HG03139 (cell line): Measurements from ENCODE around the gene PCSK7.

Source experiments
- ATAC-seq: cut with Tn5 transposase; IDR thresholded peaks from one replicate; pipeline ENCODE4 v1.9.1; 2021; ENCODE audit not compliant: unreplicated experiment

The PCSK7 gene

DNA sequence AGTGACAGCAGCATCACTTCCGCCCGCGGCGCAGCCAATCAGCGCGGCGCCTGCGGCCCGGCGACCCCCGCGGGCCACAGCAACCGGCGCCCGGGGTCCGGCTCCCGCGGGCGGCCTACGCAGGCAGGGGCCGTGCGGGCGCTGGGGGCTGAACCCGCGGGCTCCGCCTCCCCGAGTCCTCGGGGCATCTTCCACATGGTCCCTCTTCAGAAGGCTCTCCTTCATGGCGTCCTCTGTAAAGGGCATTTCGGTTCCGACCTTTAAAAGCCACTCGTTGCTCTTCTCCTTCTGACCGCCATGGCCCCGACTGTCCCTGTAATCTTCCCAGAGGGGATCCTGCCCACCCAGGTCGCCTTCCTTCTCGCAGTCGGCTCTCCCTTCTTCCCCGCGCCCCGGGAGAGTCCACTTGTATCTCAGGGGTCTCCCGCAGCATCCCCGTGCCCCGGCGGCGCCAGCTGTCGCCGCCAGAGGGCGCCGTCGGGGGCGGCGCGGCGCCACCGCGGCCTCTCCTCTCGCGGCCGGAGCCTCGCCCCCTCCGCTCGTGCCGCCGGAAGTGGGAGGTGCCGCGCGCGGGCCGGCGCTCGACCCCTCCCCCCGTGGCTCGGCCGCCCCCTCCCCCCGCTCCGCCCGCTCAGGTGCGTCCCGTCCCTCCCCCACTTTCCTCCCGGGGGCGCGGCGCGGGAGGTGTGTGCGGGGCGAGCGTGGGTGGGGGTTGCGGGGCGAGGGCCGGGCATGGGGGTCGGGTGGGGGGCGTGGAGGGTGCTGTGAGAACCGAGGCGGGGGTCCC is 412 bp upstream of the PCSK7 start, which contains the start of gene RNF214:
RNF214 (plus strand) TSS at position 580 of the 787 bp plus-strand sequence. CDS start 1,602 bp downstream, outside the sequence.
- ATAC-seq: peak; percentile 65

DNA sequence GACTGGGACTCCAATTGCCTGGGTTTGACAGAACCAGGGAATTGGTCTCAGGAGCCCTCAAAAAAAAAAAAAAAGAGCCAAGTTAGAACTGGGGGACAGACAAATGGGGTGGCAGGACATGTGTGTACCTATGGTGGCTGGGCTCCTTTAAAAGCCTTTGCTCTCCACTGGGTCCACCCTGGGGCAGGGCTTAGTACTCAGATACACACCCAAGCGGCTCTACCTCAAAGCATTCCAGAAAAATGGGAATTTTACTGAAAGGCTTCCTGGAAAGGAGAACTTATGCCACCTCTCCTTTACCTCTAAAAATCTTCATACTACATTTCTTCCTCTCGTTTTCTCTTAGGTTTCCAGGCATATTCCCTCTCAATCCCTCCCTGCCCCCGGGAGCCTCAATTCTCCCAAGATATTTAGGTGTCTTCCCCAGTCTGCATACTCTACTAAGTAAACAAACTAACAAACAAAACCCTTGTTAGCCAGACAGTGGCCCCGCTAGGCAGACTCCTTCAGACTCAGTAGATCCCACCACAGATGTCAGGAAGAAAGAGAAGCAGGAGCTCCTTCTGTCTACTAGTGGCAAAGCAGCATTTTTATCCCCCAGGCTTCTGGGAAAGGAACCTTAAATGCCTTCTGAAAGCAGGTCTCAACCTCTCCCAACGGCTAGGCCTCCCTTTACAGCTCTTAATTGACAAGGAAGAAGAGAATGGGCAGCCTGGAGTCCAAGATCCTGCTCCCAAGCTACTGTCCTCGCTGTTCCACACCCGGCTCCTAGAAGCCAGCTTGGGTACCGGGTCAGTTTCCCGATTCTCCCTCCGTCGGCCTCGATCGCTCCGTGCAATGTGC is 653 bp downstream of the PCSK7 start:
- ATAC-seq: no peak

GRCh38 chr11:117230286-117230961 is 1.4 kb downstream of the PCSK7 start:
- no peak for ATAC-seq

- no peak for ATAC-seq
These were observed 2.0 kb downstream of the PCSK7 start for GRCh38 chr11:117229931-117230285.

DNA sequence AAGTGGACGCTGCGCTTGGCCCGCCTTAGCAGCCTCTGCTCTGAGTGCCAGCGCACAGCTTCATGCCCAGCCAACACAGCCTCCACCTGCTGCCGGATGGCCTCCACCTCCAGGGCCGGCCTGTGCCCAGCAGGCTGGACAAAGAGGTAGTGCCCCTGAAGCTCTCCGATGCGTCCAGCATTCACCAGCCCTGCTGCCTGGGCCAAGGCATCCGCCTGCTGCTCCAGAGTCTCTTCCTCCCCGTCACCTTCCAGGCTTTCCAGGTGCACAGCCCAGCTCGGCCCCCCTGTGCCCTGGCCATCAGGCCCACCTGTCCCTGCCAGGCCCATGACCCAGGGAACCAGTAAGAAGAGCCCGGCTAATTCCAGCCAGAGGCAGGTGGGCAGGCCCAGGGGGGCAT is 2.5 kb downstream of the PCSK7 start:
- ATAC-seq: no peak

GRCh38 chr11:117228091-117228490 is 3.8 kb downstream of the PCSK7 start:
- ATAC-seq: no peak

- ATAC-seq: no peak
These were observed 5.2 kb downstream of the PCSK7 start for GRCh38 chr11:117226388-117227385.

DNA sequence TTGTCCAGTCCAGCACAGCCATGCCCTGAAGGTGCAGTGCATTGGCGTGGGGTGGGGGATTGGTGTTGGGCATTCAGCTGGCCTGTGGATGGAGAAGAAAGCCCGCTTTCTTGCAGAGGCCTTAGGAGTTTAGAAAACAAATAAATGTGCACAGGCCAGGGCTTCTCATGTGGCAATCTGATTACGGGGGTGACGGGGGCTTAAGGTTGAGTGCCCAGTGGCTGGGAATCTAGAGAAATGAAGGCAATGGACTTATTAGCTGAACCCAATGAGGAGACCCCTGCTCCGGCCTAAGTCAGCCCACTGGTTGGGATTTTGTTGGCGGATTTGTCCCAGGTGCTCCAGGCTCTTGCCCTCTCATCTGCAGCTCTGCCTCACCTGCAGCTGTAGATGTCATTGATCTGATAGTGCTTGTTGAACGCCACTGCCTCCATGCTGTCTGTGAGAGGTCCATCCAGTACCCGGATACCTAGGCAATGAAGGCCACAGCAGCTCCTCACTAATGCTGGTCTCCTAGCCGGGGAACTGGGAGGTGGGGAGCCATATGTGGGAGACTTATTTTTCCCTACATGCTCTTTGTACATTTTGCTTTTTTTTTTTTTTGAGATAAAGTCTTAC is 6.2 kb downstream of the PCSK7 start:
- ATAC-seq: no peak

- ATAC-seq: no peak
These were observed 7.9 kb downstream of the PCSK7 start for GRCh38 chr11:117223741-117224689.

GRCh38 chr11:117222991-117223740 is 8.7 kb downstream of the PCSK7 start:
- no peak for ATAC-seq

GRCh38 chr11:117221775-117222517 is 9.9 kb downstream of the PCSK7 start:
- no peak for ATAC-seq

DNA sequence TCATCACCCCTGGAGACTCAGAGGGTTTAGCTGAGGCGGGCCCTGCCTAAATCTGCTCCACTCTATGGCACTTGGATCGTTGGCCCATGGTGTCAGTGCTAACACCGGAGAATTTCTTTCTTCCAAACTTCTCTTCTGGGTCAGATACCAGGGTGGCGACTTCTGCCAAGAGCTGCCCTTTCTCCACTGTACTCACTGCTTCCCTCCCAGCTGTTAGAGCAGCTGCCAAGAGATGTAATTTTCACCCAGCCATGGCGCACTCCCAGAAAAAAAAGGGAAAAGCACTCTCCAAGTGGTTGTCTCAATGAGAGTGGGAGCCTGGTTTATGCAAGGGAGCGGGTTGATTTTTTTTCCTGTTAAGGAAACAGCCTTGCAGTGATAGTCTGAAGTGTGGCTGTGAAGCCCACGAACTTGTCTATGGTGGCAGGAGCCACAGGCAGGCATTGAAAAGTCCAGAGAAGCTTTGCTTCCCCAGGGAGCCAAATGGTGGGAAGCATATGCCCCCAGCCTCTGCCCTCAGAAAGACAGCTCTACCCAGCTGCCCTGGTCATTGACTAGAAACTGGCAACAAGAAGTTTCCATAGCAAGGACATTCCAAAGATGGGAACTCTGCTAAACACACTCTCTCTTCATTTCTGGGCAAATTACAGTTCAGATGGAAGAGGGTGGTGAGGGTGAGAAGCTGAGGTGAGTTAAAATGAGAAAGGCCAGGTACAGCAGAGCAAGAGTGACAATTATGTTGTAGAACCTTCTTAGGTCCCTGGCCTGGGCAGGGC is 10.7 kb downstream of the PCSK7 start:
- no peak for ATAC-seq

DNA sequence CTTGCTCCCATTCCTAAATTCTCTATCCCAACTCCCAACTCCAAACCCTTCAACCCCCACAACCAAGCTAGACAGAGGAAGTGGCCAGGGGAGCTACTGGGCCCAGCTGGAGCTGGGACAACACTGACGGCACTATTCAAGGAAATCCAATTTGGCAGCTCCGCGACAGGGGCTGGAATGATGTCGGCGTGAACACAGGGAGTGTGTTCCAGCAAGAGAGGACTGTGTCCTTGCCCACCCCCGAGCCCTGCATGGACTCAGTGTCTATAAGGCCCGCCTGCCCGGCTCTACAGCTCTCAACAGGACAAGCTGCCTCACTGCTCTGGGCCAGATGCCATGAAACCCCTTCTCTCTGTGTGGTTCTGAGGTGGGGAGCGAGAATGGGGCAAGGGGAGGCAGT is 11.3 kb downstream of the PCSK7 start:
- ATAC-seq: no peak

DNA sequence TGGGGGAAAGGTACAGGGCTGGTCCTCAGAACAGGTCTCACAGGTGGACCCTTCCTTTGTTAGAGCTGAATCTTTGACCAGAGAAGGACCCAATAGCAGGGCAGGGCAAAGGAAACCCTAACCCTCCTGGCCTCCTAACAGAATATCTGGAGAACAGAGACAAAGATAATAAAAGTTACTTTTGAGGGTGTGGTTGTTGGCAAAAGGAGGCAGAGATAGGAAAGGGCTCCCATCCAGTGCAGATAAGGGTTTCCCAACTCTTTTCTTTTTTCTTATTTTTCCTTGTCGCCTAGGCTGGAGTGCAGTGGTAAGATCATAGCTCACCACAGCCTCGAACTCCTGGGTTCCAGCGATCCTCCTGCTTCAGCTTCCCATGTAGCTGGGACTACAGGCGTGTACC is 11.9 kb downstream of the PCSK7 start:
- no peak for ATAC-seq

DNA sequence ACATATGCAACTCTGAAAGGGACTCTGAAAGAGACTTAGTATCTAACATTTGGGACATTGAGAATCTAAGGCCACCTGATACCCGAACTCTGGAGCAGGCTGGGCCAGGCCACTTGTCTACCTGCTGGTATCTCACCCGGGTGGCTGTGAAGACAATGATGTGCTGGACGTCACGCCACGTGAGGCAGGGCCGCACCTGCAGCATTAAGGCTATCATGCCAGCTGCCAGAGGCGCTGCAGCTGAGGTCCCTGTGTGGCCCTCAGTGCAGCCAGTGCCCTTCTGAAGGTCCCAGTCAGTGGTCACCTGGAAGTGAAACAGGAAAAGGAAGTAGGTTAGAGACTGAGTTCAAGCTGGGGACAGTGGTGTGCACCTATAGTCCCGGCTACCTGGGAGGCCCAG is 12.4 kb downstream of the PCSK7 start:
- ATAC-seq: no peak

GRCh38 chr11:117219001-117219400 is 12.9 kb downstream of the PCSK7 start:
- no peak for ATAC-seq
